Prostate gland (tissue), 2 donors: ENCODE results near the gene ANKFY1. TPM values are rescaled to one million over a fixed set of nuclear protein-coding genes. Genes with fewer than 3 reads are reported as not detected.

Experiments
- DNase-seq: peaks from one replicate; pipeline ENCODE4 v3.0.0-alpha.2; 2019; ENCODE audit warnings: low spot score
- H3K27ac ChIP-seq, 2 donors: fragments of 200-600 bp; sonication (generic); 2 replicates each; pipeline ENCODE4 v1.5.1; 2017 to 2019
- H3K27me3 ChIP-seq: fragments of 200-600 bp; sonication (generic); replicated peaks from 2 replicates; pipeline ENCODE4 v1.5.1; 2019; ENCODE audit not compliant: insufficient read depth
- H3K36me3 ChIP-seq, 2 donors: fragments of 200-600 bp; sonication (generic); 1 replicate in 1 of 2; 2 replicates in 1 of 2; pipeline versions ENCODE4 v1.5.1 to v1.8.1; 2017 to 2019
- H3K4me1 ChIP-seq: fragments of 200-600 bp; sonication (generic); replicated peaks from 2 replicates; pipeline ENCODE4 v1.5.1; 2019
- H3K4me3 ChIP-seq, 2 donors: fragments of 200-600 bp; sonication (generic); 2 replicates each; pipeline ENCODE4 v1.5.1; 2017 to 2019
- H3K9me3 ChIP-seq: fragments of 200-600 bp; sonication (generic); 2 replicates; pipeline ENCODE4 v1.5.1; 2017
- POLR2A ChIP-seq: fragments of 450-650 bp; IDR thresholded peaks from one replicate; pipeline ENCODE4 v1.6.1; 2016; ENCODE audit warnings: antibody characterized with exemption, mild to moderate bottlenecking
- POLR2AphosphoS5 ChIP-seq: sonication (generic); formaldehyde crosslinking; IDR thresholded peaks from one replicate; pipeline ENCODE4 v1.6.1; 2017; ENCODE audit warnings: antibody characterized with exemption
- WGBS: methylation state at CpG from one replicate; pipeline ENCODE4 v1.1.5; 2018; 5-methylcytosine and 5-hydroxymethylcytosine counted together
- intact Hi-C: fragments of 100-400 bp; cut with DNase I; formaldehyde crosslinking; loops from one replicate; pipeline ENCODE4 v1.14.2; 2022
- total RNA-seq, 2 donors: library from RNA; depleted of rRNA; stranded (reverse); fragments of >200 nt; gene quantifications; one replicate each; pipeline ENCODE4 v1.1.0, GENCODE V29; 2016
- TF ChIP-seq, protein P1 (sequence below), 4 experiments: fragments of 200-600 bp in 2 of 4; fragments of 450-650 bp in 2 of 4; sonication (generic) in 2 of 4; IDR thresholded peaks; 1 replicate in 3 of 4; 2 replicates in 1 of 4; pipeline ENCODE4 v1.5.1; 2016 to 2019; ENCODE audit warnings: antibody characterized with exemption in 4 of 4, mild to moderate bottlenecking in 2 of 4, moderate library complexity in 2 of 4

Gene ANKFY1
- total RNA-seq, 2 donors from 2014 or later, result 35.2 to 46.0 TPM

DNA sequence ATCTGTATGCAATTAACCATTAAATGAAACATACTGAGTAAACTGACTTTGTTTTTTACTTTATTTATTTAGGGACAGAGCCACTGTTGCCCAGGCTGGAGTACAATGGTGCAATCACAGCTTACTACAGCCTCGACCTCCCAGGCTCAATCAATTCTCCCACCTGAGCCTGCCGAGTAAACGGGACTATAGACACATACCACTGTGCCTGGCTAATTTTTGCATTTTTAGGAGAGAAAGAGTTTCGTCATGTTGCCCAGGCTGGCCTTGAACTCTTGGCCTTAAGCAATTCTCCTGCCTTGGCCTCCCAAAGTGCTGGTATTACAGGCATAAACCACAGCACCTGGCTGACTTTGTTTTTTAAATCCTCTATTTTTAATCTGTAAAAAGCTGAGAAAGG lies 42.6 kb downstream of the ANKFY1 start:
- H3K9me3 ChIP-seq, result no peaks in the 10 kb centered on the region
- TF ChIP-seq, protein P1, sequence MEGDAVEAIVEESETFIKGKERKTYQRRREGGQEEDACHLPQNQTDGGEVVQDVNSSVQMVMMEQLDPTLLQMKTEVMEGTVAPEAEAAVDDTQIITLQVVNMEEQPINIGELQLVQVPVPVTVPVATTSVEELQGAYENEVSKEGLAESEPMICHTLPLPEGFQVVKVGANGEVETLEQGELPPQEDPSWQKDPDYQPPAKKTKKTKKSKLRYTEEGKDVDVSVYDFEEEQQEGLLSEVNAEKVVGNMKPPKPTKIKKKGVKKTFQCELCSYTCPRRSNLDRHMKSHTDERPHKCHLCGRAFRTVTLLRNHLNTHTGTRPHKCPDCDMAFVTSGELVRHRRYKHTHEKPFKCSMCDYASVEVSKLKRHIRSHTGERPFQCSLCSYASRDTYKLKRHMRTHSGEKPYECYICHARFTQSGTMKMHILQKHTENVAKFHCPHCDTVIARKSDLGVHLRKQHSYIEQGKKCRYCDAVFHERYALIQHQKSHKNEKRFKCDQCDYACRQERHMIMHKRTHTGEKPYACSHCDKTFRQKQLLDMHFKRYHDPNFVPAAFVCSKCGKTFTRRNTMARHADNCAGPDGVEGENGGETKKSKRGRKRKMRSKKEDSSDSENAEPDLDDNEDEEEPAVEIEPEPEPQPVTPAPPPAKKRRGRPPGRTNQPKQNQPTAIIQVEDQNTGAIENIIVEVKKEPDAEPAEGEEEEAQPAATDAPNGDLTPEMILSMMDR (IDR thresholded peaks at IDR 0.05), result no peak
- no peak for TF ChIP-seq POLR2A
- no peak for TF ChIP-seq POLR2AphosphoS5
- H3K36me3 ChIP-seq, result no peaks in the 10 kb centered on the region
- DNase-seq, result no peak
- intact Hi-C loops, result loop anchor here (5.0 kb wide), 1 partner anchor 41 kb away; the partner anchor contains the start of gene ANKFY1
- H3K27me3 ChIP-seq, result no peaks in the 10 kb centered on the region
- H3K27ac ChIP-seq, result peak overlapping the region; percentile 15 to 28
- no peaks in the 10 kb centered on the region for H3K4me1 ChIP-seq
- H3K4me3 ChIP-seq, result no peak overlapping the region
- 75% methylated on average over 4 of the region's 4 CpGs for WGBS

DNA sequence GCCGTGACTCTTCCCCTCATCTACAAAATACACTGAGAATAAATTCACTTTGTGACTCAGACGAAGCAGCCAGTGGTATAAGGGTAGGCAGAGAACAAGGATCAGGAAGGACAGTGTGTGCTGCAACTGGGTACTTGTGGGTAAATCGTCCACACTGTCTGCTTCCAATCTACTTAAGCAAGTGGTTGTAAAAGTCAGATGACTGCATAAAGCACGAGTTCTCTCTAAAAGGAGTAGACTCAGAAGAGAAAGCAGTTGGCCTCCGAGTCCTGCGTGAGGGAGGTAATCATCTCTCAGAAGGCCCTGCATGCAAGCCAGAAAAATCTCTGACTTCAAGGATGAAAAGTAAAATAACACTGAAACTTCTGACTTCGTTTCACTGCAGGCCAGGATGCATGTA lies 43.1 kb downstream of the ANKFY1 start:
- intact Hi-C loops, result loop anchor here (5.0 kb wide), 1 partner anchor 42 kb away; the partner anchor contains the start of gene ANKFY1

DNA sequence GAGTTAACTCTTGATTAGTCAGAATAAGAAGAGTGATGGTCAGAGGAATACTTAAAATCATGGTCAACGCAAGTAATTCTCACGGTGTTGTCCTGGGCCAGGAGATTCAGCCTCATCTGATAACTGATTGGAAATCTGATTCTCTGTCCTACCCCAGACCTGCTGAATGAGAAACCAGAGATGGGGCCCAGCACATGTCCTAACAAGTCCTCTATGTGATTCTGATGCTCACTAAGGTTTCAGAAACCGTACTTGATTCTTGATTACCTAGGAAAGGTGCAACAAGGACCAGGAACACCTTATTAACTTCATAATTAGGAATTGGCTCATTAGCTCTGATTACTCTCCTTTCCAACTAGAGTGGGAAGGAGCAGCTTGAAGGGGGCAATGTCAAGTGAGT lies 44.5 kb downstream of the ANKFY1 start:
- 57% methylated on average over 3 of the region's 3 CpGs for WGBS
- Histone ChIP-seq H3K4me1 (no peaks in the 10 kb centered on the region), H3K27ac (no peak overlapping the region), H3K9me3 (no peaks in the 10 kb centered on the region), H3K4me3 (no peak overlapping the region), H3K27me3 (no peaks in the 10 kb centered on the region), H3K36me3 (no peaks in the 10 kb centered on the region)
- TF ChIP-seq POLR2AphosphoS5, result no peak
- TF ChIP-seq POLR2A, result no peak
- TF ChIP-seq, protein P1 (IDR thresholded peaks at IDR 0.05), result no peak
- intact Hi-C loops, result loop anchor here (5.0 kb wide), 2 partner anchors 83 to 148 kb away; partner anchors contain the start of gene UBE2G1
- no peak for DNase-seq

More for the DNA sequence above, 43.1 kb downstream of the ANKFY1 start:
- Histone ChIP-seq H3K9me3 (no peaks in the 10 kb centered on the region), H3K36me3 (no peaks in the 10 kb centered on the region), H3K4me3 (no peak overlapping the region), H3K4me1 (no peaks in the 10 kb centered on the region), H3K27me3 (no peaks in the 10 kb centered on the region), H3K27ac (peak overlapping the region; percentile 15 to 28)
- WGBS, result 42% methylated on average over 7 of the region's 7 CpGs
- DNase-seq, result peak; percentile 20
- no peak for TF ChIP-seq POLR2A
- peak; percentile 58 for TF ChIP-seq POLR2AphosphoS5

DNA sequence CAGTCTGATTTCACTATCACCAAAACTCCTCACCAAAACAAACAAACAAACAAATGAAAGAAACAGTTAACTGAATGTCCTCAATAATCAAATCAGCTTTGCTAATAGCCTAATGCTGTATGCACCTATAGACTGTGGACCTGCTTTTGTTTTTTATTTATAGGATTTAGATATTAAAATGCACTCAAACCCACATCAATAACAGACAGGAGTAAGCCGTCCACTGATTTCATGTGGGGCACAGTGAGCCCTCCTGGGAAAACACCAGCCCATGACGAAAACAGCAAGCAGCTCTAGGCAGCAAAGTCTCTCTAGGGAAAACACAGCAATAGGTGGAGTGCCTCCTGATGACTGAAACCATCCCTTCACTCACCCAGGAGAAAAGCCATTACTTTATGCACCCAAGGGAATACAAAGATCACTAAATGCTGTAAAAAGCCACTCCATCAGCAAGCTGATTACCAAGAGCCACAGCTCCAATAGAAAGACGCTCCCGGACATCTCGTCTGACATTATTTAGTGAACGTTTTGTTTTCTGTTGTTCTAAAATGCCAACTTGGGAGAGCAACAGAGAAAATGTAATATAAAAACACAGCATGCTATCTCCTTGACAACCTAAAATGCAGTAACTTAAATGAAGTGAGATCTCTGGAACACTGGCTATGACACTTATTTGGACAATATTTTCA lies 47.8 kb downstream of the ANKFY1 start:
- Histone ChIP-seq H3K27me3 (no peaks in the 10 kb centered on the region), H3K4me1 (no peaks in the 10 kb centered on the region), H3K36me3 (no peaks in the 10 kb centered on the region), H3K27ac (no peak overlapping the region), H3K9me3 (no peaks in the 10 kb centered on the region), H3K4me3 (no peak overlapping the region)
- DNase-seq, result no peak
- WGBS, result 89% methylated on average over 6 of the region's 6 CpGs
- intact Hi-C loops, result loop anchor here (2.0 to 5.0 kb wide), 3 partner anchors 86 to 197 kb away; partner anchors contain the start of gene UBE2G1
- no peak for TF ChIP-seq POLR2AphosphoS5
- TF ChIP-seq, protein P1 (IDR thresholded peaks at IDR 0.05), result no peak

DNA sequence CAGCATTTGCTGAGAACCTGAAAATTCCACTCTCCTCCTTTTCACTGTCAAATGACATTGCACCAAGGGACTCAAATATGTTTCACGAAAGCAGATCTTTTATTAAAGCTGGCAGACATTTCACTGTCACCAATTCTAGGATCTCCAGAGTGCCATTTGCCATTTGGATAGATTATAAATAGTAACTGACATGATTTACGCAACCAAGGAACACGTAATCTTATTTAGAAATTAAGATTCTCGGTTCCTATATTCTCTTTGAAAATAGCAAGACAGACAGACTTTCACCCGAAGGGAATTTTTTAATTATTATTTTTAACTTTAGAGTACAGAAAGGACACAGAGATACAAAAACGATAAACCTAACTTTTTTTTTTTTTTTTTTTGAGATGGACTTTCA lies 49.6 kb downstream of the ANKFY1 start:
- H3K4me1 ChIP-seq, result no peaks in the 10 kb centered on the region
- H3K27me3 ChIP-seq, result no peaks in the 10 kb centered on the region
- H3K9me3 ChIP-seq, result no peaks in the 10 kb centered on the region
- no peaks in the 10 kb centered on the region for H3K36me3 ChIP-seq
- 86% methylated on average over 6 of the region's 6 CpGs for WGBS
- TF ChIP-seq POLR2A, result no peak
- TF ChIP-seq, protein P1 (IDR thresholded peaks at IDR 0.05), result no peak
- no peak for TF ChIP-seq POLR2AphosphoS5
- intact Hi-C loops, result loop anchor here (2.0 kb wide), 1 partner anchor 199 kb away; no protein-coding TSS in a partner anchor
- no peak for DNase-seq
- no peak overlapping the region for H3K4me3 ChIP-seq
- no peak overlapping the region for H3K27ac ChIP-seq
